Lower leg skin (tissue), 3 donors: ENCODE data around the gene SNN.

Experiments
- CTCF ChIP-seq, 3 donors: fragments of 450-650 bp; IDR thresholded peaks; one replicate each; pipeline ENCODE4 v1.5.1; 2016; ENCODE audit warnings: antibody characterized with exemption in 3 of 3, mild to moderate bottlenecking in 3 of 3, moderate library complexity in 2 of 3
- POLR2A ChIP-seq, 2 donors: fragments of 450-650 bp; IDR thresholded peaks; one replicate each; pipeline ENCODE4 v1.6.1; 2016 to 2017; ENCODE audit warnings: antibody characterized with exemption in 2 of 2, mild to moderate bottlenecking in 1 of 2, moderate library complexity in 1 of 2

- TF ChIP-seq CTCF (IDR thresholded peaks at IDR 0.05): no peak
- TF ChIP-seq POLR2A (IDR thresholded peaks at IDR 0.05): no peak
Measured at GRCh38 chr16:11674001-11674817, 6.0 kb downstream of the SNN start.
